GM12878 (cell line): Measurements from ENCODE around the gene SERBP1. TPM values are rescaled to one million over a fixed set of nuclear protein-coding genes. Genes with fewer than 3 reads are reported as not detected.

Experiments used
- ATAC-seq: fragments of 200-7000 bp; cut with Tn5 transposase; 3 replicates; pipeline ENCODE4 v1.9.1; 2020; ENCODE audit warnings: mild to moderate bottlenecking, moderate library complexity
- BruUV-seq: library from RNA; stranded (reverse); fragments of 400-500 nt; replicated peaks from 2 replicates; lab custom pipeline; 2021; lab: Mats Ljungman, UMichigan
- CTCF ChIA-PET: fragments of 300-600 bp; sonication (Branson Sonifier 250); formaldehyde crosslinking; extraction: SDS; loops from one replicate; lab custom pipeline; 2021; ENCODE audit warnings: inconsistent platforms; lab: Yijun Ruan, JAX
- POLR2A ChIA-PET: fragments of 350-600 bp; formaldehyde crosslinking; extraction: SDS; loops from one replicate; lab custom pipeline; 2021; ENCODE audit warnings: inconsistent platforms; lab: Charles Lee
- RAD21 ChIA-PET: fragments of 300-600 bp; sonication (Branson Sonifier 250); formaldehyde crosslinking; loops from one replicate; lab custom pipeline; 2023; ENCODE audit warnings: antibody characterized with exemption; ENCODE audit not compliant: unreplicated experiment; lab: Charles Lee
- SMC1A ChIA-PET: fragments of 300-600 bp; sonication (Branson Sonifier 250); formaldehyde crosslinking; loops from one replicate; lab custom pipeline; 2023; ENCODE audit not compliant: unreplicated experiment, uncharacterized antibody; lab: Charles Lee
- DNase-seq: peaks from one replicate; pipeline ENCODE4 v3.0.0-alpha.2; 2011; ENCODE audit warnings: low read depth, low spot score
- FAIRE-seq: peaks from 3 replicates; lab custom pipeline; 2011; peaks lifted over from hg19 to GRCh38; lab: Jason Lieb, UNC
- H2AFZ ChIP-seq: 2 replicates; pipeline ENCODE4 v1.6.0; 2011; ENCODE audit warnings: low read depth, low read length, control low read depth; ENCODE audit not compliant: control insufficient read depth
- H3K27ac ChIP-seq: 2 replicates; pipeline ENCODE4 v1.5.1; 2011; ENCODE audit warnings: control low read depth; ENCODE audit not compliant: control insufficient read depth, insufficient read depth
- H3K27me3 ChIP-seq, 2 experiments: replicated peaks in 1 of 2; 2 replicates each; pipeline versions ENCODE4 v1.6.0 to v1.6.1; 2011; ENCODE audit warnings: low read length in 1 of 2; ENCODE audit not compliant: control insufficient read depth in 2 of 2, insufficient read depth in 2 of 2
- H3K36me3 ChIP-seq, 2 experiments: 2 replicates each; pipeline ENCODE4 v1.5.1; 2011; ENCODE audit warnings: low read length in 1 of 2; ENCODE audit not compliant: control insufficient read depth in 2 of 2, insufficient read depth in 2 of 2
- H3K4me1 ChIP-seq: 2 replicates; pipeline ENCODE4 v1.6.1; 2011; ENCODE audit warnings: mild to moderate bottlenecking, low read length, moderate library complexity, mixed read lengths; ENCODE audit not compliant: control insufficient read depth, insufficient read depth
- H3K4me2 ChIP-seq: 2 replicates; pipeline ENCODE4 v1.6.0; 2011; ENCODE audit warnings: control low read depth; ENCODE audit not compliant: control insufficient read depth, insufficient read depth
- H3K4me3 ChIP-seq: fragments of 200-600 bp; sonication (generic); 2 replicates; pipeline ENCODE4 v1.5.1; 2016
- H3K79me2 ChIP-seq: 2 replicates; pipeline ENCODE4 v1.6.0; 2011; ENCODE audit warnings: low read length; ENCODE audit not compliant: control insufficient read depth, insufficient read depth
- H3K9ac ChIP-seq: 2 replicates; pipeline ENCODE4 v1.8.0; 2011; ENCODE audit warnings: low read length, control low read depth, mixed read lengths; ENCODE audit not compliant: control insufficient read depth, insufficient read depth
- H3K9me3 ChIP-seq: replicated peaks from 3 replicates; pipeline ENCODE4 v1.5.1; 2011; ENCODE audit warnings: mild to moderate bottlenecking, low read length; ENCODE audit not compliant: control insufficient read depth, insufficient read depth
- H4K20me1 ChIP-seq: 2 replicates; pipeline ENCODE4 v1.6.0; 2011; ENCODE audit not compliant: control insufficient read depth, insufficient read depth
- ATF2 ChIP-seq: IDR thresholded peaks from 2 replicates; pipeline ENCODE4 v1.6.1; 2012; ENCODE audit warnings: low read length, inconsistent platforms
- ETV6 ChIP-seq, 2 experiments: fragments of 450-650 bp in 1 of 2; IDR thresholded peaks in 1 of 2; conservative IDR thresholded peaks in 1 of 2; 2 replicates each; pipeline ENCODE4 v1.6.1; 2014; ENCODE audit warnings: antibody characterized with exemption in 1 of 2, borderline replicate concordance in 1 of 2, low read depth in 1 of 2, mild to moderate bottlenecking in 1 of 2, moderate library complexity in 1 of 2
- FOS ChIP-seq: IDR thresholded peaks from 3 replicates; pipeline ENCODE4 v1.6.1; 2011; ENCODE audit warnings: borderline replicate concordance; ENCODE audit not compliant: insufficient read length; ENCODE audit errors: extremely low read depth
- GABPA ChIP-seq: IDR thresholded peaks from 2 replicates; pipeline ENCODE4 v1.6.1; 2014; ENCODE audit warnings: antibody characterized with exemption, low read depth, mild to moderate bottlenecking, inconsistent platforms
- MAX ChIP-seq: IDR thresholded peaks from 2 replicates; pipeline ENCODE4 v1.6.1; 2012; ENCODE audit warnings: low read depth, low read length, improper control_type of control experiment
- NR2C1 ChIP-seq: fragments of 450-650 bp; IDR thresholded peaks from 2 replicates; pipeline ENCODE4 v1.6.1; 2017; ENCODE audit warnings: antibody characterized with exemption, mild to moderate bottlenecking, moderate library complexity
- RAD51 ChIP-seq: fragments of 450-650 bp; IDR thresholded peaks from 2 replicates; pipeline ENCODE4 v1.6.1; 2016; ENCODE audit warnings: moderate library complexity, mild to moderate bottlenecking, inconsistent platforms
- RELA ChIP-seq: fragments of 450-650 bp; IDR thresholded peaks from 2 replicates; pipeline ENCODE4 v1.8.0; 2014; ENCODE audit warnings: borderline replicate concordance; ENCODE audit not compliant: partially characterized antibody
- SIN3A ChIP-seq: IDR thresholded peaks from 2 replicates; pipeline ENCODE4 v1.6.1; 2012; ENCODE audit warnings: low read depth, low read length, improper control_type of control experiment
- SMC3 ChIP-seq: IDR thresholded peaks from 2 replicates; pipeline ENCODE4 v1.6.1; 2011; ENCODE audit warnings: low read length, improper control_type of control experiment, borderline replicate concordance
- SREBF1 ChIP-seq: IDR thresholded peaks from 2 replicates; pipeline ENCODE4 v1.6.1; 2012; ENCODE audit warnings: mild to moderate bottlenecking, low read length
- TARDBP ChIP-seq: IDR thresholded peaks from 2 replicates; pipeline ENCODE4 v1.6.1; 2016; ENCODE audit warnings: borderline replicate concordance
- TCF12 ChIP-seq: IDR thresholded peaks from 2 replicates; pipeline ENCODE4 v1.6.1; 2011; ENCODE audit warnings: low read depth, mild to moderate bottlenecking, low read length
- ZBED1 ChIP-seq: IDR thresholded peaks from 2 replicates; pipeline ENCODE4 v1.6.1; 2016; ENCODE audit warnings: borderline replicate concordance
- ZBTB4 ChIP-seq: fragments of 450-650 bp; formaldehyde crosslinking; IDR thresholded peaks from 2 replicates; pipeline ENCODE4 v1.4.0; 2022; ENCODE audit warnings: mild to moderate bottlenecking, moderate library complexity
- ZBTB40 ChIP-seq: fragments of 450-650 bp; IDR thresholded peaks from 2 replicates; pipeline ENCODE4 v1.6.1; 2016; ENCODE audit warnings: mild to moderate bottlenecking, moderate library complexity, borderline replicate concordance
- ZNF384 ChIP-seq: IDR thresholded peaks from 2 replicates; pipeline ENCODE4 v1.6.1; 2012; ENCODE audit warnings: low read depth, mild to moderate bottlenecking, low read length, improper control_type of control experiment, borderline replicate concordance
- WGBS: methylation state at CpG from one replicate; pipeline ENCODE4 v1.1.6; 2016; ENCODE audit warnings: low lambda C conversion rate; ENCODE audit not compliant: insufficient replicate concordance, insufficient coverage; ENCODE audit errors: missing lambda C conversion rate; 5-methylcytosine and 5-hydroxymethylcytosine counted together
- in situ Hi-C: fragments of 300-500 bp; cut with MboI; formaldehyde crosslinking; loops from 9 replicates; pipeline ENCODE4 v1.14.3; 2018; ENCODE audit warnings: mixed read lengths
- intact Hi-C: fragments of 100-400 bp; cut with micrococcal nuclease; formaldehyde crosslinking; loops from one replicate; pipeline ENCODE4 v1.14.2; 2022; ENCODE audit not compliant: unreplicated experiment
- polyA plus RNA-seq, 11 experiments: library from polyadenylated mRNA; depleted of rRNA in 4 of 11; unstranded in 6 of 11; stranded (reverse) in 5 of 11; fragments of >200 nt; fragmentation: Nextera tagmentation in 4 of 11; fragmentation: Illumina TruSeq in 1 of 11; extraction: Ambion mirVana in 4 of 11; extraction: Trizol in 1 of 11; gene quantifications; 1 replicate in 1 of 11; 2 replicates in 10 of 11; pipeline versions ENCODE4 v1.2.1 to v1.2.3, GENCODE V29; 2011 to 2016; ENCODE audit warnings: inconsistent platforms in 2 of 11, missing spikeins in 2 of 11, low read depth in 1 of 11
- total RNA-seq, 4 experiments: library from RNA; depleted of rRNA in 3 of 4; stranded (reverse); fragments of >200 nt in 3 of 4; fragmentation: Illumina TruSeq in 1 of 4; extraction: Trizol in 1 of 4; gene quantifications; 2 replicates each; pipeline versions ENCODE4 v1.2.1 to v1.2.3, GENCODE V29; 2013 to 2021

The SERBP1 gene
- total and polyA plus RNA-seq, 10 of the 15 experiments (the other 5 are each of a cell fraction or from before 2014, with no cell fraction given): 76.7 to 509 (median 384) TPM

- no peak overlapping the region for H3K4me3 ChIP-seq
- in situ Hi-C loops (no loop called here), intact Hi-C loops (no loop called here)
- no peak for DNase-seq
- H3K4me2 ChIP-seq: no peak overlapping the region
- no peaks in the 10 kb centered on the region for H3K36me3 ChIP-seq
- no peak overlapping the region for H3K27ac ChIP-seq
- H3K9me3 ChIP-seq: no peaks in the 10 kb centered on the region
- RAD21 ChIA-PET: no interaction called here
- POLR2A ChIA-PET: interaction anchor here (0.5 kb wide), 1 partner anchor 93 kb away, joined by 5 read pairs; no protein-coding TSS in a partner anchor
- H4K20me1 ChIP-seq: no peaks in the 10 kb centered on the region
- no peak overlapping the region for H3K9ac ChIP-seq
- WGBS: 100% methylated on average over 1 of the region's 1 CpG
- SMC1A ChIA-PET: interaction anchor here (0.8 kb wide), 1 partner anchor 11 kb away, joined by 3 read pairs; no protein-coding TSS in a partner anchor
- CTCF ChIA-PET: no interaction called here
- ATAC-seq: no peak
- H3K27me3 ChIP-seq: no peaks in the 10 kb centered on the region
- BruUV-seq: no TSS peak
- H3K79me2 ChIP-seq: no peaks in the 10 kb centered on the region
- FAIRE-seq: no peak
- no peaks in the 10 kb centered on the region for H3K4me1 ChIP-seq
- H2AFZ ChIP-seq: no peak overlapping the region
- no peak for TF ChIP-seq SMC3
- TF ChIP-seq ATF2: no peak
- TF ChIP-seq ZBED1: no peak
- TF ChIP-seq GABPA: no peak
- no peak for TF ChIP-seq MAX
- TF ChIP-seq SIN3A: no peak
- no peak for TF ChIP-seq NR2C1
- TF ChIP-seq SREBF1: no peak
- TF ChIP-seq ETV6 (conservative IDR thresholded peaks at IDR 0.05 in 1 of 2, IDR thresholded peaks at IDR 0.05 in 1 of 2; ENCODE audit: borderline replicate concordance in 1 of 2, low read depth in 1 of 2): no peak
- TF ChIP-seq FOS: no peak
- TF ChIP-seq RELA: no peak
- no peak for TF ChIP-seq RAD51
- TF ChIP-seq TCF12: no peak
- TF ChIP-seq ZBTB40: no peak
- TF ChIP-seq TARDBP: no peak
- no peak for TF ChIP-seq ZBTB4
- no peak for TF ChIP-seq ZNF384
Measured at GRCh38 chr1:67377253-67377652, 52.9 kb downstream of the SERBP1 start.
